ENCODE results near the gene OTOP3.

- TF ChIP-seq POLR2A (IDR thresholded peaks at IDR 0.05) (no peak), CTCF (IDR thresholded peaks at IDR 0.05) (no peak), EP300 (IDR thresholded peaks at IDR 0.05; ENCODE audit: low read depth) (no peak), POLR2AphosphoS5 (IDR thresholded peaks at IDR 0.05) (no peak)
These were observed 13.9 kb downstream of the OTOP3 start for GRCh38 chr17:74949455-74950115.
